Neutrophil (primary cell): ENCODE measurements around the gene CSRP1.

Source experiments
- H3K27ac ChIP-seq: fragments of 200-600 bp; sonication (generic); 2 replicates; pipeline ENCODE4 v1.5.1; 2016; ENCODE audit warnings: mild to moderate bottlenecking, moderate library complexity
- H3K27me3 ChIP-seq: fragments of 200-600 bp; sonication (generic); 2 replicates; pipeline ENCODE4 v1.6.0; 2016; ENCODE audit warnings: mild to moderate bottlenecking
- H3K36me3 ChIP-seq: fragments of 200-600 bp; sonication (generic); 2 replicates; pipeline ENCODE4 v1.5.1; 2017
- H3K4me1 ChIP-seq, 2 experiments: fragments of 200-600 bp in 1 of 2; sonication (generic) in 1 of 2; 1 replicate in 1 of 2; 2 replicates in 1 of 2; pipeline versions ENCODE4 v1.5.1 to v1.6.1; 2013 to 2016; ENCODE audit warnings: low read depth in 1 of 2, low read length in 1 of 2, mild to moderate bottlenecking in 1 of 2, moderate library complexity in 1 of 2; ENCODE audit not compliant: control insufficient read depth in 1 of 2, insufficient read depth in 1 of 2
- H3K4me3 ChIP-seq, 2 experiments: fragments of 200-600 bp in 1 of 2; sonication (generic) in 1 of 2; 1 replicate in 1 of 2; 2 replicates in 1 of 2; pipeline ENCODE4 v1.5.1; 2013 to 2016; ENCODE audit warnings: low read depth in 1 of 2, low read length in 1 of 2, mild to moderate bottlenecking in 1 of 2, moderate library complexity in 1 of 2
- H3K9me3 ChIP-seq: fragments of 200-600 bp; sonication (generic); 2 replicates; pipeline ENCODE4 v1.5.1; 2016
- TF ChIP-seq, protein P1 (sequence below): fragments of 200-600 bp; sonication (generic); IDR thresholded peaks from 2 replicates; pipeline ENCODE4 v1.5.1; 2016; ENCODE audit warnings: antibody characterized with exemption

Gene CSRP1

DNA sequence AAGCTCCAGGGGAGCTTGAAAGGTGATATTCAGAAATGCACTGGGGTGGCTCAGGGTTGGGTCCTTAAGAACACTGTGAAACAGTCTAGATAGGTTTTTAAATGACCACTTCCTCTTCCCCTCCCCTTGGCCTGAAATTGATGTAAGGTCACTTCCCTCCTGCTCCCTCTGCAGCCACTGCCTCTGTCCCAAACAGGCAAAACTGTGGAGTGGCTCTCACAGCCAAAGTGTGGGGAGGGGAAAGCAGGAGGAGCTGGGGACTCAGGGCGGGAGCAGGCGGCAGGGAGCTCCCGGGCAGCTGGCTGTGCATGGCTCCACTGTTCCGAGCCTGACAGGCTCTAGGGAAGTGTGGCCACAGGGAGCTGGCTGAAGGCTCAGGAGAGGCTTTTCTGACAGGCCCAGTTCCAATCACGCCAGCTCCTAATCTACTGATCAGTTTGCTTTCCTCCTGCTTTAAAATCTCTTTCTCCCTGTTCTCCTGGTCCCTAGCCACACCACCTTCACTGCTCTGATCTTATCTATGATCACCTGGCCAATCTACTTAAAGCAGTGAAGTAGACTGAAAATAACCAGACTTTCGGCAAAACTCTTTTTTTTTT lies 5.1 kb upstream of the CSRP1 start:
- Histone ChIP-seq H3K36me3 (no peaks in the 10 kb centered on the region), H3K4me1 (peaks cover 49 to 68% of the 10 kb centered on the region in 2 experiments), H3K27ac (peak overlapping the region; percentile 77), H3K27me3 (no peaks in the 10 kb centered on the region), H3K9me3 (no peaks in the 10 kb centered on the region), H3K4me3 (peak overlapping the region in 1 of 2 experiments; percentile 20)
- TF ChIP-seq, protein P1, sequence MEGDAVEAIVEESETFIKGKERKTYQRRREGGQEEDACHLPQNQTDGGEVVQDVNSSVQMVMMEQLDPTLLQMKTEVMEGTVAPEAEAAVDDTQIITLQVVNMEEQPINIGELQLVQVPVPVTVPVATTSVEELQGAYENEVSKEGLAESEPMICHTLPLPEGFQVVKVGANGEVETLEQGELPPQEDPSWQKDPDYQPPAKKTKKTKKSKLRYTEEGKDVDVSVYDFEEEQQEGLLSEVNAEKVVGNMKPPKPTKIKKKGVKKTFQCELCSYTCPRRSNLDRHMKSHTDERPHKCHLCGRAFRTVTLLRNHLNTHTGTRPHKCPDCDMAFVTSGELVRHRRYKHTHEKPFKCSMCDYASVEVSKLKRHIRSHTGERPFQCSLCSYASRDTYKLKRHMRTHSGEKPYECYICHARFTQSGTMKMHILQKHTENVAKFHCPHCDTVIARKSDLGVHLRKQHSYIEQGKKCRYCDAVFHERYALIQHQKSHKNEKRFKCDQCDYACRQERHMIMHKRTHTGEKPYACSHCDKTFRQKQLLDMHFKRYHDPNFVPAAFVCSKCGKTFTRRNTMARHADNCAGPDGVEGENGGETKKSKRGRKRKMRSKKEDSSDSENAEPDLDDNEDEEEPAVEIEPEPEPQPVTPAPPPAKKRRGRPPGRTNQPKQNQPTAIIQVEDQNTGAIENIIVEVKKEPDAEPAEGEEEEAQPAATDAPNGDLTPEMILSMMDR = peak; percentile 31

DNA sequence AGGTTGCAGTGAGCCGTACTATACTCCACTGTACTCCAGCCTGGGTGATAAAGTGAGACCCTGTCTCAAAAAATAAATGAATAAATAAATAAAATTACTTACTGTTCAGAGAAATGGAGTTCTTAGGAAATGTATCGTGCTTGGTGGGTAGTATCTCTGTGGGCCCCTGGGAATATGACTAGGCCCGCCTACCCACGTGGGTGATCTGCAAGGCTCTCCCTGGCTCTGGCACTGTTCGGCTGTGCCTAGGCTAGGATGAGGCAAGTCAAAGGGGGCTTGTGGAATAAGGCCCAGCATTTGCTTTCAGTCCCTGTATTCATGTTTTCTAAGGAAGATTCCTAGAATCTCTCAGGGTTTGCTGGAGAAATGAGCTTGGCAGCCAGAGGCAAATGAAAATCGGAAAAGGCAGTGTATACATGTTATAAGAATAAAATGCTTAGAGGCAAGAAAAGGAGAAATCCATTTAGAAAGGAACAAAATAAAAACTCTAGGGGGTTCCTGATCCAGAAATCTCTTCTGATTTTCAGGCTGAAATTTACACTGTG lies 4.5 kb upstream of the CSRP1 start:
- no peaks in the 10 kb centered on the region for H3K9me3 ChIP-seq
- H3K4me3 ChIP-seq = peak overlapping the region in 1 of 2 experiments; percentile 20
- TF ChIP-seq, protein P1 = no peak
- no peaks in the 10 kb centered on the region for H3K36me3 ChIP-seq
- H3K27me3 ChIP-seq = no peaks in the 10 kb centered on the region
- H3K27ac ChIP-seq = peak overlapping the region; percentile 77
- peaks cover 50 to 68% of the 10 kb centered on the region in 2 experiments for H3K4me1 ChIP-seq

DNA sequence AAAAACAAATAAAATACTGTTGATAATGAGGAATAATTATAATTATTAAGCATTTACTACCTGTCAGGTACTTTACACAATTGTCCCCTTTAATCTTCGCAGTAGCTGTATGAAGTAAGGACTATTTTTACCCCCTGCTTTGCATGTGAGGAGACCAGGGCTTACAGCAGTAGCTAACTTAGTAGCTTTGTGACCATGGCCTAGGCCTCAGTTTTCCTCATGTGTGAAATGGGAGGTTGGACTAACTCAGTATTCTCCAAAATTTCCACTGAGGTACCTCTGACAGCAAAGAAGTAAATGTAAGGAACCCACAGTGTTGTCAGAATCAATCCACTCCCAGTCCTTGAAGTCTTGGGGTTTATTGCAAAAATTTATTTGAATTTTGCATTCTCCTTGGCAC lies 3.8 kb upstream of the CSRP1 start:
- H3K27me3 ChIP-seq = no peaks in the 10 kb centered on the region
- no peak overlapping the region for H3K4me3 ChIP-seq
- peaks cover 50 to 68% of the 10 kb centered on the region in 2 experiments for H3K4me1 ChIP-seq
- no peak overlapping the region for H3K27ac ChIP-seq
- H3K9me3 ChIP-seq = no peaks in the 10 kb centered on the region
- TF ChIP-seq, protein P1 = no peak
- H3K36me3 ChIP-seq = no peaks in the 10 kb centered on the region

DNA sequence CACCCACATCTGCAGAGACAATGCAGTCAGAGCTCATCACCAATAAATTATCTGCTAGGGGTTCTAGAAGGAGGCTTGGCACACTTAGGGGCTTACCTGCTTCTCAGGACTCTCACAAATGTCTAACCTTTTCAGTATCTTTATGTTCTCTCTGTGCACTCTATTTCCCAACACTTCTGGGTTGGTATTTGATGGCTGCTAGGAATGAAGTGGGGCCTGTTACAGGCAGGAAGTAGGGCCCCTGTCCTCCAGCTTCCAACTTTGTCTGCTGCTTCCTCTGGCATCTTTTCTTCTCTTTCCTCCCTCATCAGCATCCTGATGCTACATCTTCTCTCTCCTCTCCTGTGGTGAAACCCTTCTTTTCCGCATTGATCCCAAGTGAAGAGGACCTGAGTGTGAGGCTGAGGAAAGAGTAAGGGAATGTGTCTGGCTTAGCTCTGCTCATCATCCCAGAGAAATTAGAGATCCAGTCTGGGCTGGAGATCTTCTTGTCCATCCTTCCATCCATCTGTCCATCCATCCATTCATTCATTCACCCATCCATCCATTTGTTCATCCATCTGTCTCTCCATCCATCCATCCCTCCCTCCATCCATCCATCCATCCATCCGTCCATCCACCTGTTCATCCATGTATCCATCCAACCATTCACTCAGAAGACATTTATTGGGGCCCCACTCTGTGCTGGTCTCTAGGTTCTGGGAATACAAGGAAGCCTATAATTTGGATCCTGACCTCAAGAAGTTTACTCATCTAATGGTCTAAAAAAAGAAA lies 2.9 kb upstream of the CSRP1 start:
- peaks cover 53 to 69% of the 10 kb centered on the region in 2 experiments for H3K4me1 ChIP-seq
- H3K9me3 ChIP-seq = no peaks in the 10 kb centered on the region

DNA sequence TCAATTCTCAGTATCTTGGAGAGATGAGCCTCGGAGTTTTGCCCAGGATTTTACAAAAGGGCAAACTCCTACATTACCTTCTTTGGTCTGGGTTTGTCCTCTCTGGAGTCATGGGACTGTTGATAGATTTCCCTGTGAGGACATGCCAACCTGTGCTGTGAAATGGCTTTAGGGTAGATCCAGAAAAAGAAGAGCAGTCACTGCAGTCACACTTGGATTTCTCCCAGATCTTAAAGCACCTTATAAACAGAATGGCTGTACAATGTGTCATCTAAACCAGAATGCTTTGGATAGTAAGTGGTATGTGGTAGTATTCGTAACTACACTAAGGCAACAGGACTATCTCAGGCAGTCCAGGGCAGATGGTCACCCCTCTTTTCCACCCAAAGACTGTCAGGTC lies 1.9 kb upstream of the CSRP1 start:
- Histone ChIP-seq H3K27ac (no peak overlapping the region), H3K4me1 (peaks cover 53 to 65% of the 10 kb centered on the region in 2 experiments), H3K4me3 (no peak overlapping the region)

More for the DNA sequence above, 2.9 kb upstream of the CSRP1 start:
- Histone ChIP-seq H3K36me3 (no peaks in the 10 kb centered on the region), H3K4me3 (no peak overlapping the region), H3K27ac (no peak overlapping the region), H3K27me3 (no peaks in the 10 kb centered on the region)
- TF ChIP-seq, protein P1 = no peak

More for the DNA sequence above, 1.9 kb upstream of the CSRP1 start:
- TF ChIP-seq, protein P1 = no peak
- no peaks in the 10 kb centered on the region for H3K27me3 ChIP-seq
- no peaks in the 10 kb centered on the region for H3K9me3 ChIP-seq
- H3K36me3 ChIP-seq = no peaks in the 10 kb centered on the region
